ENCODE data around the gene NRXN2. TPM values are rescaled to one million over a fixed set of nuclear protein-coding genes. Genes with fewer than 3 reads are reported as not detected.

NRXN2 gene
- polyA plus RNA-seq, 1 of the 3 experiments (the other 2 are of a cell fraction): 0.15 TPM

DNA sequence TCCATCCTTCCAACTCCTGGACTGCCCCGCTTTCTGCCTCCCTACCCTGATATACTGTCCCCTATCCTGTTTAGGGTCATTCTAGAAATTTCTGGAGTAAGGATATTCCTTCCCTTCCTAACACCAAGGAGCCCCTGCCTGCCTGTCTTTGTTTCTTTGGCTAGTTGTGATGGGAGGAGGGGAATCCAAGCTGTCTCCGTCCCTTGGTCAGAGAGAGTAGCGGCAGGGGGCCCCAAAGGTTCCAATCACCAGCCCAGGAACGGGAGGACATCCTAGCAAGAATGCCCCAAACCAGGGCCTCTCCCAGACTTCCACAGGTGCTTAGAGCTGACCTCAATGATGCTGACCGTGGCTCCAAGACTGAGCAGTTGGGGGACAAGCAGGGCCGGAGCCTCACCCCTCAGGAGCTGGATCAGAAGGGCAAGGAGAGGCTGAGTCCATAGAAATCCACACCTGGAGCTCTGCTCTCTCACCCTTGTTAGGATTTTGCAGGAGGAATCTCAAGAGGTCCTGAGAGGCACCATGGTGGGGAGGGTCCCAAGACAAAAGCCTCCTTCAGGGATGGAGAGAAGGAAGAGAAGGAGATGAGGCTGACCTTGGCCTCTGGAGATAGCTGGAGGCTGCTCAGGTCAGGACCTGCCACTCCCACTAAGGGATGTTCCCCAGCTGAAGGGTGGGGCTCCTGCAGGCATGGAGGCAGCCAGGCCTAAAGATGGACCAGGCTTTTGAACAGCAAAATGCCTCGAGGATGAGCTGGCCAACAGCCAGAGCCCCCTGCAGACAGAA lies 118.3 kb downstream of the NRXN2 start:
- Histone ChIP-seq H3K9ac (no peak overlapping the region), H4K20me1 (ENCODE audit: insufficient read depth) (no peaks in the 10 kb centered on the region), H3K36me3 (replicated peaks in 1 of 2; ENCODE audit: control insufficient read depth in 1 of 2, insufficient read depth in 2 of 2, low read length in 1 of 2) (no peaks in the 10 kb centered on the region), H3K9me2 (no peaks in the 10 kb centered on the region), H3K4me3 (ENCODE audit: low read depth in 2 of 2, low read length in 1 of 2) (no peak overlapping the region), H3F3A (replicated peaks; ENCODE audit: insufficient read depth) (no peaks in the 10 kb centered on the region), H3K27ac (ENCODE audit: low read depth in 2 of 2, low read length in 1 of 2) (no peak overlapping the region), H3K9me3 (no peaks in the 10 kb centered on the region), H3K27me3 (ENCODE audit: insufficient read depth) (0 out of 2 replicates have a peak, but pooled peaks cover 5% of the 10 kb centered on the region), H2AFZ (ENCODE audit: low read depth) (no peak overlapping the region), H3K4me2 (no peak overlapping the region), H3K79me2 (ENCODE audit: insufficient read depth) (no peaks in the 10 kb centered on the region), H3K4me1 (ENCODE audit: control insufficient read depth in 1 of 2, insufficient read depth in 2 of 2, low read depth in 1 of 2, low read length in 1 of 2) (no peaks in the 10 kb centered on the region; a peak in 1 of 4 replicates)
- WGBS (ENCODE audit: low lambda C conversion rate): 47% methylated on average over 6 of the region's 7 CpGs
- no peak for TF ChIP-seq NRF1 (IDR thresholded peaks at IDR 0.05; ENCODE audit: low read depth, low read length)
- TF ChIP-seq RFX5 (IDR thresholded peaks at IDR 0.05; ENCODE audit: low read length): no peak
- TF ChIP-seq YY1 (IDR thresholded peaks at IDR 0.05; ENCODE audit: low read depth): no peak
- TF ChIP-seq TAF1 (IDR thresholded peaks at IDR 0.05; ENCODE audit: borderline replicate concordance, low read depth, low read length): no peak
- TF ChIP-seq SMC3 (IDR thresholded peaks at IDR 0.05; ENCODE audit: low read depth, low read length): no peak
- TF ChIP-seq GATA2 (CRISPR knock-in tag; IDR thresholded peaks at IDR 0.05): no peak
- TF ChIP-seq RCOR1 (IDR thresholded peaks at IDR 0.05; ENCODE audit: low read length): no peak
- TF ChIP-seq FOXM1 (IDR thresholded peaks at IDR 0.05; ENCODE audit: low read depth): no peak
- no peak for TF ChIP-seq RAD21 (IDR thresholded peaks at IDR 0.05; ENCODE audit: low read length)
- no peak for TF ChIP-seq MXI1 (IDR thresholded peaks at IDR 0.05; ENCODE audit: low read depth, low read length)
- POLR2A ChIA-PET: no interaction called here
- no peak for DNase-seq
- CTCF ChIA-PET: interaction anchor here (1.0 to 1.6 kb wide), 4 partner anchors 31 to 156 kb away, joined by 3 to 7 read pairs (median 3); no protein-coding TSS in a partner anchor

DNA sequence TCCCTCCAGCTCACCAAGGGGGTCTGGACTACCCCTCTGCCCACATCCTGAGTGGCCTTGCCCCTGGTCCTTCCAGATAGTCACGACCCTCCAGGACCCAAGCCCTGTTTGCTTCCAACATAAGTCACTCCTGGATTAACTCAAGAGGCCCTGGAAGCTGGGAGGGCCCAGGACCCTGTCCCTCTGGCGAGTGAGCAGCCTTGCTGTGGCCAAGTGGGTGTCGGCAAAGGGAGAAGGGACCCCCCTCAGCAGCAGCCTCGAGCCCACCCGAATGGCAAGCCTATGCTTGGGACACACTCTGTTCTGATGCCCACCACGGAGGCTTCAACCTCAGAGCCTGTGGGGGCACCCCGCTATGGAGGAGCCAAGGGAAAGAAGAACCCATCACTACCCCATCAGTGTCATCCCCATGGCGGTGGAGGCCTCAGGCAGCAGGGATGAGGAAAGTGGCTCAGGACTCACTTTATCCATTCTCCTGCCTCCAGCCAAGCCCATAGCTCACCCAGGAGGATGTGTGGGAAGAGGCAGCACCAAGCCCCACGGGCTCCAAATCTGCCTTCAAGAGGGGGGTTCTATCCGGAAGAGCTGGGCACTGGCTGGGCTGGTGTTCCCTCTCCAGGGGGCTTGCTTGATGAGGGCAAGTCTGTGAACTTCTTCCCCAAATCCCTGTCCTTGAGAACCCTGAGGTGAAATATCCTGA lies 119.4 kb downstream of the NRXN2 start:
- Histone ChIP-seq H2AFZ (ENCODE audit: low read depth) (no peak overlapping the region), H3K79me2 (ENCODE audit: insufficient read depth) (no peaks in the 10 kb centered on the region), H3K4me2 (no peak overlapping the region), H3K4me3 (ENCODE audit: low read depth in 2 of 2, low read length in 1 of 2) (no peak overlapping the region), H3K9me2 (no peaks in the 10 kb centered on the region), H3K27me3 (ENCODE audit: insufficient read depth) (0 out of 2 replicates have a peak, but pooled peaks cover 5% of the 10 kb centered on the region), H4K20me1 (ENCODE audit: insufficient read depth) (no peaks in the 10 kb centered on the region), H3K36me3 (replicated peaks in 1 of 2; ENCODE audit: control insufficient read depth in 1 of 2, insufficient read depth in 2 of 2, low read length in 1 of 2) (no peaks in the 10 kb centered on the region), H3K4me1 (ENCODE audit: control insufficient read depth in 1 of 2, insufficient read depth in 2 of 2, low read depth in 1 of 2, low read length in 1 of 2) (no peaks in the 10 kb centered on the region; a peak in 1 of 4 replicates), H3K9ac (no peak overlapping the region), H3K27ac (ENCODE audit: low read depth in 2 of 2, low read length in 1 of 2) (no peak overlapping the region), H3K9me3 (no peaks in the 10 kb centered on the region), H3F3A (replicated peaks; ENCODE audit: insufficient read depth) (no peaks in the 10 kb centered on the region)
- ChIA-PET POLR2A (no interaction called here), CTCF (interaction anchor here (1.0 to 1.6 kb wide), 3 partner anchors 32 to 154 kb away, joined by 3 to 7 read pairs (median 3); no protein-coding TSS in a partner anchor)
- 0% methylated on average over 3 of the region's 10 CpGs for WGBS (ENCODE audit: low lambda C conversion rate)
- DNase-seq: no peak
- TF ChIP-seq GABPA (IDR thresholded peaks at IDR 0.05; ENCODE audit: low read depth): no peak
- no peak for TF ChIP-seq JUND (IDR thresholded peaks at IDR 0.05)
- TF ChIP-seq, protein P1, sequence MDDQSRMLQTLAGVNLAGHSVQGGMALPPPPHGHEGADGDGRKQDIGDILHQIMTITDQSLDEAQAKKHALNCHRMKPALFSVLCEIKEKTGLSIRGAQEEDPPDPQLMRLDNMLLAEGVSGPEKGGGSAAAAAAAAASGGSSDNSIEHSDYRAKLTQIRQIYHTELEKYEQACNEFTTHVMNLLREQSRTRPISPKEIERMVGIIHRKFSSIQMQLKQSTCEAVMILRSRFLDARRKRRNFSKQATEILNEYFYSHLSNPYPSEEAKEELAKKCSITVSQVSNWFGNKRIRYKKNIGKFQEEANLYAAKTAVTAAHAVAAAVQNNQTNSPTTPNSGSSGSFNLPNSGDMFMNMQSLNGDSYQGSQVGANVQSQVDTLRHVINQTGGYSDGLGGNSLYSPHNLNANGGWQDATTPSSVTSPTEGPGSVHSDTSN (IDR thresholded peaks at IDR 0.05): no peak
- TF ChIP-seq GATA2 (CRISPR knock-in tag; IDR thresholded peaks at IDR 0.05): no peak
